IMR-90 (cell line): ENCODE data around the gene CSRP1. TPM values are rescaled to one million over a fixed set of nuclear protein-coding genes. Genes with fewer than 3 reads are reported as not detected.

Source experiments
- ATAC-seq: fragments of 200-7000 bp; cut with Tn5 transposase; 2 replicates; pipeline ENCODE4 v1.9.1; 2020; ENCODE audit warnings: low read depth, mild to moderate bottlenecking, moderate library complexity
- BruUV-seq: library from RNA; stranded (reverse); fragments of 400-500 nt; replicated peaks from 2 replicates; lab custom pipeline; 2021; lab: Mats Ljungman, UMichigan
- CTCF ChIA-PET: fragments of 300-600 bp; formaldehyde crosslinking; extraction: SDS; loops from one replicate; lab custom pipeline; 2021; ENCODE audit warnings: antibody characterized with exemption; lab: Yijun Ruan, JAX
- POLR2A ChIA-PET: fragments of 300-600 bp; sonication (Branson Sonifier 250); formaldehyde crosslinking; loops from one replicate; lab custom pipeline; 2022; ENCODE audit warnings: antibody characterized with exemption; ENCODE audit not compliant: unreplicated experiment; lab: Charles Lee
- DNase-seq: peaks from one replicate; pipeline ENCODE4 v3.0.0; 2013
- H2AFZ ChIP-seq: replicated peaks from 2 replicates; pipeline ENCODE3; 2013; ENCODE audit warnings: low read length, mild to moderate bottlenecking; ENCODE audit not compliant: poor library complexity
- H2AK5ac ChIP-seq: 2 replicates; pipeline ENCODE4 v1.6.1; 2013; ENCODE audit warnings: low read depth, low read length, inconsistent platforms
- H2AK9ac ChIP-seq: replicated peaks from 2 replicates; pipeline ENCODE3; 2013; ENCODE audit warnings: mild to moderate bottlenecking, low read depth, low read length, moderate library complexity; ENCODE audit not compliant: poor library complexity
- H2BK120ac ChIP-seq: 2 replicates; pipeline ENCODE4 v1.6.1; 2013; ENCODE audit warnings: low read depth, low read length, inconsistent platforms
- H2BK15ac ChIP-seq: 3 replicates; pipeline ENCODE4 v1.6.1; 2013; ENCODE audit warnings: low read depth, low read length, inconsistent platforms
- H2BK20ac ChIP-seq: 2 replicates; pipeline ENCODE4 v1.6.1; 2013; ENCODE audit warnings: low read depth, mild to moderate bottlenecking, inconsistent platforms, low read length, moderate library complexity
- H2BK5ac ChIP-seq: 2 replicates; pipeline ENCODE4 v1.6.1; 2013; ENCODE audit warnings: mild to moderate bottlenecking, low read depth, low read length, inconsistent platforms; ENCODE audit not compliant: poor library complexity, severe bottlenecking
- H3K14ac ChIP-seq: replicated peaks from 2 replicates; pipeline ENCODE4 v1.6.1; 2013; ENCODE audit warnings: low read depth, low read length, inconsistent platforms
- H3K18ac ChIP-seq: 2 replicates; pipeline ENCODE4 v1.6.1; 2013; ENCODE audit warnings: low read depth, low read length, control low read depth
- H3K23ac ChIP-seq: 2 replicates; pipeline ENCODE4 v1.6.1; 2013; ENCODE audit warnings: low read depth, low read length, inconsistent platforms
- H3K27ac ChIP-seq: 2 replicates; pipeline ENCODE4 v1.5.1; 2013; ENCODE audit warnings: mild to moderate bottlenecking, control low read depth, low read length; ENCODE audit not compliant: insufficient read depth
- H3K27me3 ChIP-seq: 2 replicates; pipeline ENCODE4 v1.6.1; 2013; ENCODE audit warnings: low read length; ENCODE audit not compliant: control insufficient read depth, insufficient read depth
- H3K36me3 ChIP-seq: 2 replicates; pipeline ENCODE4 v1.6.1; 2013; ENCODE audit warnings: low read length, mixed read lengths; ENCODE audit not compliant: control insufficient read depth, insufficient read depth
- H3K4ac ChIP-seq: 2 replicates; pipeline ENCODE4 v1.6.1; 2013; ENCODE audit warnings: low read depth, low read length, inconsistent platforms
- H3K4me1 ChIP-seq: 2 replicates; pipeline ENCODE4 v1.6.1; 2013; ENCODE audit warnings: low read length, mixed read lengths; ENCODE audit not compliant: control insufficient read depth, insufficient read depth
- H3K4me2 ChIP-seq: 2 replicates; pipeline ENCODE4 v1.6.1; 2013; ENCODE audit warnings: low read depth, mild to moderate bottlenecking, control low read depth, low read length, moderate library complexity
- H3K4me3 ChIP-seq: 2 replicates; pipeline ENCODE4 v1.5.1; 2013; ENCODE audit warnings: low read depth, mild to moderate bottlenecking, control low read depth, low read length, moderate library complexity; ENCODE audit not compliant: insufficient read depth
- H3K56ac ChIP-seq: 2 replicates; pipeline ENCODE4 v1.6.1; 2013; ENCODE audit warnings: low read length, inconsistent platforms; ENCODE audit not compliant: insufficient read depth; ENCODE audit errors: extremely low read depth
- H3K79me1 ChIP-seq, 2 experiments: 2 replicates each; pipeline ENCODE4 v1.6.1; 2013; ENCODE audit warnings: low read length in 2 of 2, inconsistent platforms in 1 of 2, low read depth in 1 of 2
- H3K9ac ChIP-seq: 2 replicates; pipeline ENCODE4 v1.6.1; 2013; ENCODE audit warnings: low read depth, low read length, control low read depth
- H3K9me1 ChIP-seq: 2 replicates; pipeline ENCODE4 v1.6.1; 2013; ENCODE audit warnings: low read length, inconsistent platforms; ENCODE audit not compliant: insufficient read depth
- H3K9me3 ChIP-seq: 2 replicates; pipeline ENCODE4 v1.6.1; 2013; ENCODE audit warnings: low read length; ENCODE audit not compliant: control insufficient read depth, insufficient read depth
- H4K20me1 ChIP-seq: 2 replicates; pipeline ENCODE4 v1.6.1; 2013; ENCODE audit warnings: low read length, inconsistent platforms; ENCODE audit not compliant: insufficient read depth
- H4K5ac ChIP-seq: 2 replicates; pipeline ENCODE4 v1.6.1; 2013; ENCODE audit warnings: mild to moderate bottlenecking, low read depth, low read length, control low read depth
- H4K8ac ChIP-seq, 2 experiments: 2 replicates each; pipeline ENCODE4 v1.6.1; 2013; ENCODE audit warnings: low read depth in 2 of 2, low read length in 2 of 2, control low read depth in 1 of 2, inconsistent platforms in 1 of 2
- H4K91ac ChIP-seq: 2 replicates; pipeline ENCODE4 v1.6.1; 2013; ENCODE audit warnings: low read depth, low read length, inconsistent platforms; ENCODE audit not compliant: insufficient read depth
- BHLHE40 ChIP-seq: fragments of 150-350 bp; IDR thresholded peaks from 2 replicates; pipeline ENCODE4 v1.6.1; 2016; ENCODE audit warnings: mild to moderate bottlenecking, low read depth, low read length
- CEBPB ChIP-seq: IDR thresholded peaks from 2 replicates; pipeline ENCODE4 v1.6.1; 2012; ENCODE audit warnings: low read depth, low read length, improper control_type of control experiment
- CHD1 ChIP-seq: IDR thresholded peaks from 2 replicates; pipeline ENCODE4 v1.6.1; 2012; ENCODE audit warnings: low read depth, low read length, improper control_type of control experiment
- CTCF ChIP-seq: conservative IDR thresholded peaks from 2 replicates; pipeline ENCODE4 v1.5.1; 2012; ENCODE audit warnings: mild to moderate bottlenecking, low read depth, low read length, improper control_type of control experiment
- FOS ChIP-seq: fragments of 150-350 bp; IDR thresholded peaks from 2 replicates; pipeline ENCODE4 v1.6.1; 2016; ENCODE audit warnings: low read depth, low read length
- MAFK ChIP-seq: IDR thresholded peaks from 2 replicates; pipeline ENCODE4 v1.6.1; 2012; ENCODE audit warnings: low read depth, low read length, improper control_type of control experiment
- MXI1 ChIP-seq: IDR thresholded peaks from 2 replicates; pipeline ENCODE4 v1.6.1; 2012; ENCODE audit warnings: low read depth, mild to moderate bottlenecking, low read length, moderate library complexity, borderline replicate concordance
- NFE2L2 ChIP-seq: fragments of 150-350 bp; IDR thresholded peaks from 2 replicates; pipeline ENCODE4 v1.6.1; 2016; ENCODE audit warnings: low read depth, mild to moderate bottlenecking, low read length
- POLR2A ChIP-seq: IDR thresholded peaks from 2 replicates; pipeline ENCODE4 v1.6.1; 2012; ENCODE audit warnings: mild to moderate bottlenecking, low read depth, low read length
- RAD21 ChIP-seq: IDR thresholded peaks from 2 replicates; pipeline ENCODE4 v1.6.1; 2012; ENCODE audit warnings: low read length, improper control_type of control experiment
- RCOR1 ChIP-seq: IDR thresholded peaks from 2 replicates; pipeline ENCODE4 v1.6.1; 2012; ENCODE audit warnings: mild to moderate bottlenecking, low read length, improper control_type of control experiment; ENCODE audit not compliant: insufficient replicate concordance
- RFX5 ChIP-seq: IDR thresholded peaks from 2 replicates; pipeline ENCODE4 v1.8.0; 2012; ENCODE audit warnings: low read depth, mild to moderate bottlenecking, low read length, moderate library complexity
- SMC3 ChIP-seq: fragments of 150-350 bp; IDR thresholded peaks from 2 replicates; pipeline ENCODE4 v1.6.1; 2016; ENCODE audit warnings: low read depth, mild to moderate bottlenecking, antibody characterized with exemption, low read length, moderate library complexity
- USF2 ChIP-seq: fragments of 150-350 bp; IDR thresholded peaks from 2 replicates; pipeline ENCODE4 v1.6.1; 2017; ENCODE audit warnings: mild to moderate bottlenecking, antibody characterized with exemption, low read length, low read depth
- WGBS, 2 experiments: methylation state at CpG; one replicate each; pipeline versions ENCODE4 v1.1.5 to v1.1.7; 2013; ENCODE audit warnings: missing lambda C conversion rate in 2 of 2; ENCODE audit not compliant: insufficient read length in 1 of 2; ENCODE audit errors: extremely low coverage in 2 of 2; 5-methylcytosine and 5-hydroxymethylcytosine counted together
- dilution Hi-C: fragments of 300-500 bp; cut with HindIII; formaldehyde crosslinking; loops from one replicate; pipeline ENCODE4 v1.14.3; 2018; ENCODE audit warnings: low sequenced_read_pairs; ENCODE audit not compliant: unreplicated experiment
- in situ Hi-C: fragments of 300-500 bp; cut with MboI; formaldehyde crosslinking; loops from 3 replicates; pipeline ENCODE4 v1.14.3; 2019; ENCODE audit warnings: low sequenced_read_pairs, inconsistent platforms, mixed read lengths
- intact Hi-C: fragments of 100-400 bp; cut with micrococcal nuclease; formaldehyde crosslinking; loops from 2 replicates; pipeline ENCODE4 v1.10.0; 2022
- polyA plus RNA-seq, 3 experiments: library from polyadenylated mRNA; depleted of rRNA; stranded (reverse); fragments of >200 nt; gene quantifications; 2 replicates each; pipeline ENCODE4 v1.2.3, GENCODE V29; 2012; ENCODE audit warnings: low replicate concordance in 1 of 3
- total RNA-seq: library from RNA; depleted of rRNA; stranded (reverse); fragments of >200 nt; gene quantifications from 2 replicates; pipeline ENCODE4 v1.2.3, GENCODE V29; 2012
- TF ChIP-seq, protein P1 (sequence below): fragments of 150-350 bp; IDR thresholded peaks from 2 replicates; pipeline ENCODE4 v1.6.1; 2016; ENCODE audit warnings: low read depth, mild to moderate bottlenecking, low read length, moderate library complexity, borderline replicate concordance

The CSRP1 gene
- total and polyA plus RNA-seq, 2 of the 4 experiments (the other 2 are of a cell fraction) = 1,037 to 1,498 TPM

- dilution Hi-C loops = no loop called here
- ATAC-seq = no peak
- TF ChIP-seq RFX5 = no peak
- TF ChIP-seq BHLHE40 = no peak
- TF ChIP-seq POLR2A = no peak
- no peak for TF ChIP-seq CEBPB
- no peak for TF ChIP-seq NFE2L2
- TF ChIP-seq MAFK = no peak
- TF ChIP-seq, protein P1, sequence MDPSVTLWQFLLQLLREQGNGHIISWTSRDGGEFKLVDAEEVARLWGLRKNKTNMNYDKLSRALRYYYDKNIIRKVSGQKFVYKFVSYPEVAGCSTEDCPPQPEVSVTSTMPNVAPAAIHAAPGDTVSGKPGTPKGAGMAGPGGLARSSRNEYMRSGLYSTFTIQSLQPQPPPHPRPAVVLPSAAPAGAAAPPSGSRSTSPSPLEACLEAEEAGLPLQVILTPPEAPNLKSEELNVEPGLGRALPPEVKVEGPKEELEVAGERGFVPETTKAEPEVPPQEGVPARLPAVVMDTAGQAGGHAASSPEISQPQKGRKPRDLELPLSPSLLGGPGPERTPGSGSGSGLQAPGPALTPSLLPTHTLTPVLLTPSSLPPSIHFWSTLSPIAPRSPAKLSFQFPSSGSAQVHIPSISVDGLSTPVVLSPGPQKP = no peak
- no peak for TF ChIP-seq RAD21
- no peak for TF ChIP-seq FOS
- no peak for TF ChIP-seq CTCF
- no peak for TF ChIP-seq USF2
- TF ChIP-seq MXI1 = no peak
- no peak for TF ChIP-seq SMC3
- TF ChIP-seq CHD1 = no peak
- no peak for TF ChIP-seq RCOR1
These were observed 16.2 kb downstream of the CSRP1 start for GRCh38 chr1:201490708-201491131.

More at GRCh38 chr1:201490708-201491131, 16.2 kb downstream of the CSRP1 start:
- Histone ChIP-seq H3K4ac (peak overlapping the region; percentile 78), H3K9ac (no peak overlapping the region), H3K56ac (no peak overlapping the region), H3K79me1 (peaks cover 54 to 98% of the 10 kb centered on the region in 2 experiments), H3K4me1 (peaks cover 64% of the 10 kb centered on the region), H3K9me1 (peaks cover 50% of the 10 kb centered on the region), H2BK5ac (peak overlapping the region; percentile 32), H4K8ac (peak overlapping the region; percentile 40 to 56), H2AK9ac (peak overlapping the region; percentile 19), H4K91ac (0 out of 2 replicates have a peak overlapping the region, but pooled peaks have one; percentile 15), H2BK20ac (peak overlapping the region; percentile 11; the same call in 1 of the 2 replicates), H4K20me1 (peaks cover 90% of the 10 kb centered on the region), H2AFZ (no peak overlapping the region), H3K23ac (peak overlapping the region; percentile 14; the same call in 1 of the 2 replicates), H2AK5ac (peak overlapping the region; percentile 72), H3K18ac (0 out of 2 replicates have a peak overlapping the region, but pooled peaks have one; percentile 4), H3K4me2 (no peak overlapping the region), H2BK15ac (no peak overlapping the region), H2BK120ac (peak overlapping the region; percentile 24; the same call in 1 of the 2 replicates), H3K9me3 (no peaks in the 10 kb centered on the region), H3K27ac (peak overlapping the region; percentile 65; the same call in 1 of the 2 replicates), H3K36me3 (peaks cover 74% of the 10 kb centered on the region), H3K4me3 (no peak overlapping the region), H3K14ac (peak overlapping the region; percentile 49; the same call in 1 of the 2 replicates), H4K5ac (0 out of 2 replicates have a peak overlapping the region, but pooled peaks have one; percentile 6), H3K27me3 (no peaks in the 10 kb centered on the region)
- in situ Hi-C loops (no loop called here), intact Hi-C loops (no loop called here)
- no TSS peak for BruUV-seq
- POLR2A ChIA-PET = interaction anchor here (1.0 to 2.4 kb wide), 2 partner anchors 12 to 15 kb away, joined by 5 to 8 read pairs; no protein-coding TSS in a partner anchor
- CTCF ChIA-PET = interaction anchor here (1.4 kb wide), 1 partner anchor 43 kb away, joined by 3 read pairs; no protein-coding TSS in a partner anchor
- WGBS, 2 experiments = 50% methylated on average over 1 of the region's 3 CpGs; no CpG with 5 or more reads in 1 of the 2 experiments
- no peak for DNase-seq
